HG03571 (cell line): ENCODE measurements around the gene GDPGP1.
A peak's percentile ranks its signal among the peaks of the same experiment; 100 is the strongest.
"Not testable (repeated sequence)": the region's sequence is repeated elsewhere in the genome, so short reads cannot be mapped to it uniquely, and the experiment has no call there.

Experiments used
- ATAC-seq: cut with Tn5 transposase; IDR thresholded peaks from one replicate; pipeline ENCODE4 v1.9.1; 2021; ENCODE audit not compliant: unreplicated experiment

The GDPGP1 gene

DNA sequence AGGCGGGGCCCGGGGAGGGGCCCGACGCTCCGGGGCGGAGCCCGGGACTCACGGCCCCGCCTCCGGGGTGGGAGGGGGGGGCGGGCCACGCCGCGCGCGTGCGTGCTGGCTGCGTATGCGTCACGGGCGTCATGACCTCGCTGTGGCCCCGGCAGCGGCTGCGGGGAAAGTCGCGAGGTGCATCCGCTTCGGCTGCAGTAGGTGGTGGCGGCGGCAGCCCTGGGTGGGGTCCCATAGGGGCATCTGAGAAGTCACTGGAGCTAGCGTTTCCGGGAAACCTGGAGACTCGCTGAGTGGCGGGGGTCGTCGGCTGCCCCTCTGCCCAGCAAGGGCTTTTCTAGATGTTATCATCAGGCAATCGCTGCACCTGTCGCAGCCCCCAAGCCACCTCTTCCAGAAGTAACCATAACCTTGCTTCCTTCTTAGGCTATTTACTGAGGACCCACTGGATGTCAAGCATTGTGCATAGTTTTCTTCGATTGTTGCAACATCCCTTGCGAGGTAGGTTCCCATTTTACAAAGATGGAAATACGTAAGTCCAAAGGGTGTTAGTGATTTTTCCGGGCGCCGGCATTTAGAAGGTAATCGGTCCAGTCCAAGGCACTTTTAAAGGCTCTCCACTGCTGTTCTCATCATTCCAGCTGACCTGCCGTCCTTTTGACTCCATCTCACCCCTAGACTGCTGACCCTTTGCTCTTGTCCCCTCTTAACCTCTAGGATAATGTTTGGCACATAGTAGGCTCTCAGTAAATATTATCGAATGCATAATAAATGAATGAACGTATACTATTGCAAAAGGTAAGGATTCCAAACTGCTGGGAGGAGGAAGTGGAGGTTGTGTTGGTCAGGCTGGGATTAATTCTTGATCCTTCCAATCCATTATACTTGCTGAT lies at the start of gene GDPGP1:
Gene GDPGP1 (plus strand): TSS at position 114 of the 893 bp plus-strand sequence. CDS start 6,700 bp downstream, outside the sequence.
- no peak for ATAC-seq

GRCh38 chr15:90184786-90185704 lies 49.0 kb upstream of the GDPGP1 start:
- peak; percentile 64 for ATAC-seq

DNA sequence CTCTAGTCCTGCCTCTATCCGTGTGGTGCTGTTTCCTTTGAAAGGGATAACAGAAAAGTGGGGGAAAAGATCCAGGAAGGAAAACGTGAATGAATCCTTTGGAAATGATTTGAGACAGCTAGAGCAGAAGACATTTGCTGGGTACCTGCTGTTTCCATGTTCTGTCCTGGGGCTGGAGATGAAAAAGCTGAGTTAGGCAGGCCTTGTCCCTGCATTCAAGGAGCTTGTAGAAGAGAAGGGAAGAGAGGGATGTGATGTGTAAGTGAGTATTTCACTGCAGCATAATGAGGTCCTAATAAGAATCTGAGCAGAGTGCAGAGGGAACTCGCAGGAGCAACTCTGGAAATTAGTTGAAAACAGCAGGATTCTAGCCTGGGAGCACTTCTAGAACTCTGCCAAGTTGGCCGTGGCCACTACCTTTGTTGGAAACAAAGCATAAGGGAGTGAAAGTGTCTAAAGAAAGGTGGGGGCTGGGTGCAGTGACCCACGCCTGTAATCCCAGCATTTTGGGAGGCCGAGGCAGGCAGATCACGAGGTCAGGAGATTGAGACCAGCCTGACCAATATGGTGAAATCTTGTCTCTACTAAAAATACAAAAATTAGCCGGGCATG lies 46.6 kb upstream of the GDPGP1 start:
- ATAC-seq = no peak

DNA sequence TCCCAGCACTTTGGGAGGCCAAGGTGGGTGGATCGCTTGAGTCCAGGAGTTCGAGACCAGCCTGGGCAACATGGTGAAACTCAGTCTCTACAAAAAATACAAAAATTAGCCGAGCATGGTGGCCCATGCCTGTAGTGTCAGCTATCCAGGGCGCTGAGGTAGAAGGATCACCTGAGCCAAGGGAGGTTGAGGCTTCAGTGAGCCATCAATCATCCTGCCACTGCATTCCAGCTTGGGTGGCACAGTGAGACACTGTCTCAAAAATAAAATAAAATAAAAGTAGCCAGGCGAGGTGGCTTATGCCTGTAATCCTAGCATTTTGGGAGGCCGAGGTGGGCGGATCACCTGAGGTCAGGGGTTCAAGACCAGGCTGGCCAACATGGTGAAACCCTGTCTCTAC lies 45.9 kb upstream of the GDPGP1 start:
- not testable (repeated sequence) for ATAC-seq

GRCh38 chr15:90188914-90189748 lies 44.9 kb upstream of the GDPGP1 start:
- no peak for ATAC-seq

DNA sequence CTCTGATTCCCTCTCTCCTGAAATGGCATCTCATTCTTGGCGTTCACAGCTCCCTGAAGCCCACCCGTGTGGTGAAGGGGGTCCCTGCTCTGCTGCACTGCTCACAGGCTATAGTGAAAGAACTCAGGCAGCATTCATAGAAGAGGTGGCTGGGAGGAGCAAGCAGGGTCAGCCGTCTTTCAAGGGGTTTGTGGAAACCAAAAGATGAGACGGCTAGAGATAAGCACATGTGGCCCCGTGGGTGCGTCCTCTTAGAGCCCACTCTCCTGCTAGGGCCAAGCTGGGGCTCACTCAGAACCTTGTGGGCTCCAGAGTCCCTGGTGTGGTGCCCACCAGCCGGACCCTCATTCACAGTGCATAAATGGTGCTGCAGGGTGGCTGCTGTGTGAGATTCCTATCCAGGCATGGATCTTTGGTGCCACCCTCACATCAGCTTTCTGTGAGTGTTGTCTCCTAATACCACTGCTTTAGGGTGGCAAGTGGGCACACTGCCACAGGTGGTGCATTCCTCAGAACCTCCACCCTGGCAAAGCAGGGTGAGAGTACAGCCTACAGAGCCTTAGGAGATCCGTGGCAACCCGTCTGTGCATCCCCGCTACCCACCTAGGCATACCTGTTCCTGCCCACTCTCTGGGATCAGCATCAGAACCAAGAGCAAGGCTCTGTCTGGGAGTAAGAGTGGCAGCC lies 44.1 kb upstream of the GDPGP1 start:
- ATAC-seq = no peak

DNA sequence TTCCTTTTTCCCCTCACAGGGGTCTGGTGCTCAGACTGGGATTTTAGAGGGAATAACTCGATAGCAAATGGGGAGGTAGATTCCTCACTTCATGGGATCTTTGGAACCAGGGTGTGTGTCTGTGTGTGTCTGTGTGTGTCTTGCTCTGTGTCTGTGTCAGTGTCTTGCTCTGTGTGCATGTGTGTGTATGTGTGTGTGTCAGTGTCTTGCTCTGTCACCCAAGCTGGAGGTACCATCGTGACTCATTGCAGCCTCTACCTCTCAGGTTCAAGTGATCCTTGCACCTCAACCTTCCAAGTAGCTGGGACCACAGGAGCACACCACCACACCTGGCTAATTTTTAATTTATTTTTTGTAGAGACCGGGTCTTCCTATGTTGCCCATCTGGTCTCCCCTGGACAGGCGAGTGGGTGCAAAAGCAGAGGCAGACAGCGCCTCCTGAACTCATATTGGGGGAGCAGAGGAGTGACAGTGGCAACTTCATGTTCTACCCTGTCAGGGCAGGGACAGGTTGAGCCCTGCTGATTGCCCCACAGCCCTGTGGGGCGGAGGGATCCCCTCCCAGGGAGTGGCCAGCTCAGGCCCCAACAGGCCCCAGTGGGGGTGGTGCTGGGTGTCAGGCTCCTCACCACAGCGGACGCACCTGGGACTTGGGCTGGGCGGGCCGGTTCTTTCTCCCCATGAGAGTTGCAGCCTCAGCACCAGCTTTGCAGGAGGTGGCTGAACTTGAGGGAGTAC lies 43.2 kb upstream of the GDPGP1 start:
- peak; percentile 58 for ATAC-seq

GRCh38 chr15:90191344-90191687 lies 42.7 kb upstream of the GDPGP1 start:
- peak; percentile 32 for ATAC-seq

DNA sequence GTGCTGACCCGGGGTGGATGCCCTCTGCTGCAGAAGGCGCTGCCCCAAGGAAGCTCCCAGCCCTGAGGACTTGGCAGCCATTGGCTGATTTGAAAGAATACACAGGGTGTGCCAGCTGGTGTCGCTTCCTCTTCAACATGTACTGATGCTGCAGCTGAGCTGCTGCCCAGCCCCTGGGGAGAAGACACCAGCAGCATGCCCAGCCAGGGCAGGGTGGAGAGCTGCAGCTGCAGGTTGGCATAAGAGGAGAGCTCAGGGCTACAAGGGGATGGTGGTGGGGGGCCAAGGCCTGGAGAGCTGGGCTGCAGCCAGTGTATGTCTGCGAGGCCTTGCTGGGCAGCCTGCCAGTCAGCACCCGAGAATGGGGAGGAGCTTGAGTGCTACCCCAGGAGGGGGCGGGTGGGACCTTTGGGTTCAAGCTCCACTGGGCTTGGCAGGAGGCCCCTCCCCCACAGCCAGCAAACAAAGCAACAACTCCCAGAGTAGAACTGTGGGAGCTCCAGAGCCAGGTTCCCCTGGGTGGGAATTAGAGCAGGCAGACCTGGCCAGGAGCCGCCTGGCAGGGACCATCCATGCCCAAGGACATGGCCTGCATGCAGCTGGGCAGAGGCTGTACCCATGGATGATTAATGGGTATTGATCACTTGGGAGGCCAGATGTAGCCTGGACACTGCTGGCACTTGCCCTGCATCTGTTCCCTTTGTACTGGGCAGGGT lies 42.1 kb upstream of the GDPGP1 start:
- ATAC-seq = peak; percentile 51

DNA sequence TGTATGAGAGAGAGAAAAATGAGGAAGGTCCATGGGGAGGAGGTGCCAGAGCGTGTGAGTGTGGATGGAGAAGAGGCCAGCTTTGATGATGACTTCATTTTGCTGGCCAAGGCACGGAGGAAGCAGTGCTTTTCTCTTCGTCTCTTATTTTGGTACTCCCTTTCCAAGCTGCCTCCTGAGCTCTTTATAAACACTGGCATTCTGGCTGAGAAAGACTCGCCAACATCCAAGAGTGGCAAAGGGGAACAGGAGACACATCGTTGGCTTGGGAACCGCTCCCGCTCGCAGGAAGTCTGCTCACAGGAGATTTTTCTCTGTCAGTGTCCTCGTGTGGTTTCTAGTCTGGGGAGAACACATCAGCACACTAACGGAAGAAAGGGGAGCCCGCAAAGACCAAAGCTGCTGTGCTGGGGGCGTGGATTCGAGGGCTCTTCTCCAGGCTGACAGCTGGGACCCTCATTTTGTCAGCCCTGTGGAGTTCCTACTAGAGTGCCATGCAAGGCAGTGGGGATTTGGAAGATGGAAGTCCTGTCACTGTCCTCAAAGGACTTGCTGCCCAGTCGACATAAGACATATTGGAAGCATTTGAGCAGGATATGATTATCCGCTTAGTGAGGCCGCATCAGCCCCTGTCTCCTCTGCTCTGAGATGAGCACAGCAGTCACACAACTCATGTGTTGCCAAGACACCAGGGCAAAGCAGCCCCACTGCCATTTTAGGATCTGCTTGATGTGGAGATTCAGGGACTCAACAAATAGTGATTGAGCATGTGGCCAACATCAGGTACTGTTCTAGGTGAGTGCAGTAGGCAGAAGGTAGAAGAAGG lies 40.8 kb upstream of the GDPGP1 start:
- no peak for ATAC-seq

DNA sequence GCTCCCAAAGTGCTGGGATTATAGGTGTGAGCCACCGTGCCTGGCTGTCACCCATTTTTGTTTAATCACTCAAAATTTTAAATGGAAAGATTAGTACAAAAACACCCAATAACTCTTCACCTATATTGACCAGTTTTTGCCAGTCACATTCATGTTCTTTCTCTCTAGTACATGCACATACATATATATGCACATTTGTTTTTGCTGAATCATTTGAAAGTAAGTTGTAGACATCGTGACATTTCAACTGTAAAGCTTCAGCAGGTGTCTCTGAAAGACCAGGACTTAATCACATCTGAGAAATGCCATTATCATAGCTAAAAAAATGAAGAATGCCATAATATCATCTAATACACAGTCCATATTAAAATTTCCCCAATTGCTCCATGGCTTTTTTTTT lies 39.4 kb upstream of the GDPGP1 start:
- ATAC-seq = no peak

- ATAC-seq = no peak
These were observed 33.4 kb upstream of the GDPGP1 start for GRCh38 chr15:90200534-90201129.

GRCh38 chr15:90201130-90201943 lies 32.7 kb upstream of the GDPGP1 start, which contains the start of gene SEMA4B:
SEMA4B (plus strand) TSS chr15:90201330; CDS start chr15:90201579, 249 bp downstream.
- ATAC-seq = peak; percentile 86

DNA sequence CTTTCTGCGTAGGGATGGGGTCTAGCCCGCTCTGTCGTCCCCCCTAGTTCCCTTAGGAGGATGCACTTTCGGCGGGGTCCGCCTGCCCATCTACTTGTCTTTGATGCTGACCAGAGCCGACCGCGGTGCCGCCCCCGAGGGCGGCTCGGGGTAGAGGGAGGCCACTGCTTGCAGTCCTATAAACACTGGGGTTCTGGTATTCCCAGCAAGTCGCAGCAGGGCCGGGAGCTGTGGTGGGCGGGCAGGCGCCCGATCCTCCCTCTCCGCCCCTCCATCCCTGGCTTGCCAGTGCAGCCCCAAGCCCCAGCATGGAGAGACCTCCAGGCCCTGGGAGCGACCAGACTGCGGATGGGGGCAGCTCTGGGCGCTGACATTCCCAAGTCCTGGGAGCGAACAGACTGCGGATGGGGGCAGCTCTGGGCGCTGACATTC lies 32.0 kb upstream of the GDPGP1 start:
- ATAC-seq = no peak

DNA sequence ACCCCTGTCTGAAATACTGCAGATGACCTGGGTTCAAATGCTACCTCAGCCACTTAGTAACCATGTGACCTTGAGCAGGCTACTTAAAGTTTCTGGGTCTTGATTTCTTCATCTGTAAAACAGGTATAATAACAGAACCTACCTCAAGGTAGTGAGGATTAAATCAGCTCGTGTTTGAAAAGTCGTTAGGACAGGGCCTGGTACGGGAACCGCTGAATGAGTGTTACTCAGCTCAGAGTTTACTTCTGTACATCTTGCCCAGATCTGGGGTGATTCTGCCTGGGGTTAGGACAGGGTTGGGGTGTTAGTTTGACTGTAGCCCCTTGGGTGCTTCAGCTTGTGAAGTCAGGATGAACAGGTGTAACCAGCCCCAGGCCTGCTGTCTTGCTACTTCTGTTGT lies 31.1 kb upstream of the GDPGP1 start:
- ATAC-seq = no peak

GRCh38 chr15:90203473-90203872 lies 30.5 kb upstream of the GDPGP1 start:
- ATAC-seq = no peak
